Measurements from ENCODE around the gene FBN2.

DNA sequence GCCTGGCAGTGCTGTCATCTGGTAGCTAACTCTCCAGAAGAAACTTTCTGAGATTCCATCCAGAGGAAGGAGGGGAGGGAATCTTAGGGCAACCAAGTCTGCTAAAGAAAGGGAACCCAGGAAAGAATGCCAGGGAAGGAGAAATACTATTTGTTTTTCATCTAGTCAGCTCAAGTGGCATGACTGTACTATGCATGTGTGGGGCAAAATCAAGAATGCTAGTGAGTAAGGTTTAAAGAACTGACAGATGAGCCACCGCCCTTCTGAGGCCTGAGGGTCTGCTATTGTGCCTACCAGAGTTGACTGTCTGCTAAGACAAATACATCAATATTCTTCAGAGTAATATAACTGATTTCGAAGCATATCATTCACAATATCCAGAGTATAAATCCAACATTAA is 250.3 kb downstream of the FBN2 start:
- TF ChIP-seq, protein P1, sequence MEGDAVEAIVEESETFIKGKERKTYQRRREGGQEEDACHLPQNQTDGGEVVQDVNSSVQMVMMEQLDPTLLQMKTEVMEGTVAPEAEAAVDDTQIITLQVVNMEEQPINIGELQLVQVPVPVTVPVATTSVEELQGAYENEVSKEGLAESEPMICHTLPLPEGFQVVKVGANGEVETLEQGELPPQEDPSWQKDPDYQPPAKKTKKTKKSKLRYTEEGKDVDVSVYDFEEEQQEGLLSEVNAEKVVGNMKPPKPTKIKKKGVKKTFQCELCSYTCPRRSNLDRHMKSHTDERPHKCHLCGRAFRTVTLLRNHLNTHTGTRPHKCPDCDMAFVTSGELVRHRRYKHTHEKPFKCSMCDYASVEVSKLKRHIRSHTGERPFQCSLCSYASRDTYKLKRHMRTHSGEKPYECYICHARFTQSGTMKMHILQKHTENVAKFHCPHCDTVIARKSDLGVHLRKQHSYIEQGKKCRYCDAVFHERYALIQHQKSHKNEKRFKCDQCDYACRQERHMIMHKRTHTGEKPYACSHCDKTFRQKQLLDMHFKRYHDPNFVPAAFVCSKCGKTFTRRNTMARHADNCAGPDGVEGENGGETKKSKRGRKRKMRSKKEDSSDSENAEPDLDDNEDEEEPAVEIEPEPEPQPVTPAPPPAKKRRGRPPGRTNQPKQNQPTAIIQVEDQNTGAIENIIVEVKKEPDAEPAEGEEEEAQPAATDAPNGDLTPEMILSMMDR (IDR thresholded peaks at IDR 0.05), result no peak
- no peak for TF ChIP-seq POLR2A (IDR thresholded peaks at IDR 0.05)
